GM12878 (cell line): ENCODE measurements around the gene PITX1. TPM values are rescaled to one million over a fixed set of nuclear protein-coding genes. Genes with fewer than 3 reads are reported as not detected.
A peak's percentile ranks its signal among the peaks of the same experiment; 100 is the strongest.

Experiments used
- ATAC-seq: fragments of 200-7000 bp; cut with Tn5 transposase; 3 replicates; pipeline ENCODE4 v1.9.1; 2020; ENCODE audit warnings: mild to moderate bottlenecking, moderate library complexity
- BruUV-seq: library from RNA; stranded (reverse); fragments of 400-500 nt; replicated peaks from 2 replicates; lab custom pipeline; 2021; lab: Mats Ljungman, UMichigan
- CTCF ChIA-PET: fragments of 300-600 bp; sonication (Branson Sonifier 250); formaldehyde crosslinking; extraction: SDS; loops from one replicate; lab custom pipeline; 2021; ENCODE audit warnings: inconsistent platforms; lab: Yijun Ruan, JAX
- POLR2A ChIA-PET: fragments of 350-600 bp; formaldehyde crosslinking; extraction: SDS; loops from one replicate; lab custom pipeline; 2021; ENCODE audit warnings: inconsistent platforms; lab: Charles Lee
- RAD21 ChIA-PET: fragments of 300-600 bp; sonication (Branson Sonifier 250); formaldehyde crosslinking; loops from one replicate; lab custom pipeline; 2023; ENCODE audit warnings: antibody characterized with exemption; ENCODE audit not compliant: unreplicated experiment; lab: Charles Lee
- SMC1A ChIA-PET: fragments of 300-600 bp; sonication (Branson Sonifier 250); formaldehyde crosslinking; loops from one replicate; lab custom pipeline; 2023; ENCODE audit not compliant: unreplicated experiment, uncharacterized antibody; lab: Charles Lee
- DNase-seq: peaks from one replicate; pipeline ENCODE4 v3.0.0-alpha.2; 2011; ENCODE audit warnings: low read depth, low spot score
- FAIRE-seq: peaks from 3 replicates; lab custom pipeline; 2011; peaks lifted over from hg19 to GRCh38; lab: Jason Lieb, UNC
- H2AFZ ChIP-seq: 2 replicates; pipeline ENCODE4 v1.6.0; 2011; ENCODE audit warnings: low read depth, low read length, control low read depth; ENCODE audit not compliant: control insufficient read depth
- H3K27ac ChIP-seq: 2 replicates; pipeline ENCODE4 v1.5.1; 2011; ENCODE audit warnings: control low read depth; ENCODE audit not compliant: control insufficient read depth, insufficient read depth
- H3K27me3 ChIP-seq, 2 experiments: replicated peaks in 1 of 2; 2 replicates each; pipeline versions ENCODE4 v1.6.0 to v1.6.1; 2011; ENCODE audit warnings: low read length in 1 of 2; ENCODE audit not compliant: control insufficient read depth in 2 of 2, insufficient read depth in 2 of 2
- H3K36me3 ChIP-seq, 2 experiments: 2 replicates each; pipeline ENCODE4 v1.5.1; 2011; ENCODE audit warnings: low read length in 1 of 2; ENCODE audit not compliant: control insufficient read depth in 2 of 2, insufficient read depth in 2 of 2
- H3K4me1 ChIP-seq: 2 replicates; pipeline ENCODE4 v1.6.1; 2011; ENCODE audit warnings: mild to moderate bottlenecking, low read length, moderate library complexity, mixed read lengths; ENCODE audit not compliant: control insufficient read depth, insufficient read depth
- H3K4me2 ChIP-seq: 2 replicates; pipeline ENCODE4 v1.6.0; 2011; ENCODE audit warnings: control low read depth; ENCODE audit not compliant: control insufficient read depth, insufficient read depth
- H3K4me3 ChIP-seq: fragments of 200-600 bp; sonication (generic); 2 replicates; pipeline ENCODE4 v1.5.1; 2016
- H3K79me2 ChIP-seq: 2 replicates; pipeline ENCODE4 v1.6.0; 2011; ENCODE audit warnings: low read length; ENCODE audit not compliant: control insufficient read depth, insufficient read depth
- H3K9ac ChIP-seq: 2 replicates; pipeline ENCODE4 v1.8.0; 2011; ENCODE audit warnings: low read length, control low read depth, mixed read lengths; ENCODE audit not compliant: control insufficient read depth, insufficient read depth
- H3K9me3 ChIP-seq: replicated peaks from 3 replicates; pipeline ENCODE4 v1.5.1; 2011; ENCODE audit warnings: mild to moderate bottlenecking, low read length; ENCODE audit not compliant: control insufficient read depth, insufficient read depth
- H4K20me1 ChIP-seq: 2 replicates; pipeline ENCODE4 v1.6.0; 2011; ENCODE audit not compliant: control insufficient read depth, insufficient read depth
- CHD4 ChIP-seq: fragments of 200-600 bp; sonication (generic); IDR thresholded peaks from 2 replicates; pipeline ENCODE4 v1.6.1; 2016; ENCODE audit warnings: mild to moderate bottlenecking
- HDAC6 ChIP-seq: fragments of 200-600 bp; sonication (generic); IDR thresholded peaks from one replicate; pipeline ENCODE4 v1.8.0; 2017; ENCODE audit warnings: antibody characterized with exemption; ENCODE audit not compliant: unreplicated experiment
- PML ChIP-seq: IDR thresholded peaks from 2 replicates; pipeline ENCODE4 v1.6.1; 2012; ENCODE audit warnings: low read length, inconsistent platforms
- RAD51 ChIP-seq: fragments of 450-650 bp; IDR thresholded peaks from 2 replicates; pipeline ENCODE4 v1.6.1; 2016; ENCODE audit warnings: moderate library complexity, mild to moderate bottlenecking, inconsistent platforms
- RB1 ChIP-seq: fragments of 450-650 bp; formaldehyde crosslinking; IDR thresholded peaks from 2 replicates; pipeline ENCODE4 v1.6.1; 2017; ENCODE audit warnings: mild to moderate bottlenecking, borderline replicate concordance
- SUZ12 ChIP-seq: fragments of 200-600 bp; sonication (generic); IDR thresholded peaks from one replicate; pipeline ENCODE4 v1.6.1; 2018; ENCODE audit warnings: antibody characterized with exemption, mild to moderate bottlenecking; ENCODE audit not compliant: unreplicated experiment
- ZNF217 ChIP-seq: fragments of 450-650 bp; IDR thresholded peaks from 2 replicates; pipeline ENCODE4 v1.6.1; 2017; ENCODE audit warnings: antibody characterized with exemption, mild to moderate bottlenecking
- WGBS: methylation state at CpG from one replicate; pipeline ENCODE4 v1.1.6; 2016; ENCODE audit warnings: low lambda C conversion rate; ENCODE audit not compliant: insufficient replicate concordance, insufficient coverage; ENCODE audit errors: missing lambda C conversion rate; 5-methylcytosine and 5-hydroxymethylcytosine counted together
- in situ Hi-C: fragments of 300-500 bp; cut with MboI; formaldehyde crosslinking; loops from 9 replicates; pipeline ENCODE4 v1.14.3; 2018; ENCODE audit warnings: mixed read lengths
- intact Hi-C: fragments of 100-400 bp; cut with micrococcal nuclease; formaldehyde crosslinking; loops from one replicate; pipeline ENCODE4 v1.14.2; 2022; ENCODE audit not compliant: unreplicated experiment
- polyA plus RNA-seq, 11 experiments: library from polyadenylated mRNA; depleted of rRNA in 4 of 11; unstranded in 6 of 11; stranded (reverse) in 5 of 11; fragments of >200 nt; fragmentation: Nextera tagmentation in 4 of 11; fragmentation: Illumina TruSeq in 1 of 11; extraction: Ambion mirVana in 4 of 11; extraction: Trizol in 1 of 11; gene quantifications; 1 replicate in 1 of 11; 2 replicates in 10 of 11; pipeline versions ENCODE4 v1.2.1 to v1.2.3, GENCODE V29; 2011 to 2016; ENCODE audit warnings: inconsistent platforms in 2 of 11, missing spikeins in 2 of 11, low read depth in 1 of 11
- total RNA-seq, 4 experiments: library from RNA; depleted of rRNA in 3 of 4; stranded (reverse); fragments of >200 nt in 3 of 4; fragmentation: Illumina TruSeq in 1 of 4; extraction: Trizol in 1 of 4; gene quantifications; 2 replicates each; pipeline versions ENCODE4 v1.2.1 to v1.2.3, GENCODE V29; 2013 to 2021

PITX1 gene
- total and polyA plus RNA-seq, 10 of the 15 experiments (the other 5 are each of a cell fraction or from before 2014, with no cell fraction given): 0.16 to 1.1 (median 0.68) TPM; not detected in 5

DNA sequence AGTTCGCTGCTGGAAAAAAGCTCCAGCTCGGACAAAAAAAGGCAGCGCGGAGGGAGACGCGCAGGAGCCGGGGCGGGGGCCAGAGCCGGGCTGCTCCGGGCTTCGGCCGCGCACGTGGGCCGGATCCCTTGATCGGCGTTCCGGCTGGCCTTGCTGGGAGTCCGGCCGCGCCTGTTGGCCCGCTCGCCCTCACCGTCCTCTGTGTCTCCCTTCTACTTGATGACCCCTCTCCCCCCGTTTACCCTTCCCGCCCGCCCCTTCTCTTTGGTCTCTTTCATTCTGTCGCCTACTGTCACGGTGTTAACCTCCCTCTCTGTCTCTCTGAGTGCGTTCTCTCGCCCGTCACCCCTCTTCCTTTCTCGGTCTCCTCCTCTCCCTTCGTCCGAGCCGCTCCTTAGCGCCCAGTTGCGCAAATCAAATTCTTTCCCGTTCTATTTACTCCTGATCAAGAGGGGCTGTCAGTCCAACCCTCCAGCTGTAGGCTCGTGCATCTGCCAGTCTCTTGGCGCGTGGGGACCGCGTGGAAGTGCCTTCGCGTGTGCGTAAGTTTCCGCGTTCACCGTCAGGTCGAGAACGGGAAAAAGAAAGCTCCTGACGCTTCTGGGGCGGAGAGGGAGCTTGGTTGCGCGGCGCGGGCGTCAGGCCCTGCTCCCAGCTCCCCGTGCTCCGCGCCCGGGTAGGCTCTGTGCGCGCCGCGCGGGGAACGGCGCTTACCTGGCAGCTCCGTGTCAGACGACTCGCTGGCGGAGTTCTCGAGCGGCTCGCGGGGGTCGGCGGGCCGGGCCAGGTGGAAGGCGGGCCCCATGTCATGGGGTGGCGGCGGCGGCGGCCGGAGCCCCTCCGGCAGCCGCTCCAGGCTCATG, 798 bp downstream of the PITX1 start:
- ATAC-seq (peak; percentile 21; the same call in 1 of the 3 replicates), FAIRE-seq (no peak), DNase-seq (no peak)
- TF ChIP-seq SUZ12 (peak; percentile 88), RAD51 (no peak), HDAC6 (peak; percentile 58), PML (no peak)
- H3K9me3 ChIP-seq: peaks cover 6% of the 10 kb centered on the region; the same call in 2 of the 3 replicates
- peaks cover 35 to 43% of the 10 kb centered on the region in 2 experiments for H3K27me3 ChIP-seq
- 2% methylated on average over 69 of the region's 89 CpGs for WGBS
- H3K4me1 ChIP-seq: no peaks in the 10 kb centered on the region
- H4K20me1 ChIP-seq: no peaks in the 10 kb centered on the region; the same call in 1 of the 2 replicates
- RAD21 ChIA-PET: no interaction called here
- H3K9ac ChIP-seq: no peak overlapping the region
- in situ Hi-C loops: no loop called here
- POLR2A ChIA-PET: no interaction called here
- peak overlapping the region; percentile 85 for H3K4me2 ChIP-seq
- SMC1A ChIA-PET: no interaction called here
- H2AFZ ChIP-seq: no peak overlapping the region
- no peaks in the 10 kb centered on the region for H3K36me3 ChIP-seq
- CTCF ChIA-PET: no interaction called here
- no TSS peak for BruUV-seq
- peak overlapping the region; percentile 58 for H3K4me3 ChIP-seq
- H3K79me2 ChIP-seq: no peaks in the 10 kb centered on the region
- intact Hi-C loops: no loop called here
- H3K27ac ChIP-seq: no peak overlapping the region

DNA sequence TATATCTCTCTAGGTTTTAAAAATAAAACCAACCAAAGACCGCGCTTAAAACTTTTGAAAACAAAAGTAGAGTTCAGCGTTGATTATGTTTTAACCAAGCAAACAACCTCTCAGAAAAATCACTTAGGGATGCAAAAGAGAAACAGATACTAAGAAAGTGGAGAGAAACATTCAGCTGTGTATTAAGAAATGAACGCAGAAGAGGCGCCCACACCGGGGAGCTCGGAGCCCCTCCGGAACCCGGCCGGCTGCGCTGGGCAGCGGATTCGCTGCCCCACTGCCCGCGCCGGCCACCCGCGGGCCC, 1.4 kb downstream of the PITX1 start:
- WGBS: 7% methylated on average over 18 of the region's 18 CpGs
- no peak for TF ChIP-seq ZNF217
- no peak for TF ChIP-seq RB1
- TF ChIP-seq CHD4: no peak
- SMC1A ChIA-PET: no interaction called here
- RAD21 ChIA-PET: no interaction called here
- in situ Hi-C loops (no loop called here), intact Hi-C loops (no loop called here)
- Histone ChIP-seq H2AFZ (no peak overlapping the region), H3K27ac (no peak overlapping the region), H4K20me1 (no peaks in the 10 kb centered on the region), H3K4me3 (no peak overlapping the region; the same call in 1 of the 2 replicates), H3K79me2 (no peaks in the 10 kb centered on the region), H3K4me2 (no peak overlapping the region), H3K4me1 (no peaks in the 10 kb centered on the region), H3K27me3 (peaks cover 33 to 38% of the 10 kb centered on the region in 2 experiments), H3K36me3 (no peaks in the 10 kb centered on the region), H3K9ac (no peak overlapping the region), H3K9me3 (peaks cover 6% of the 10 kb centered on the region; the same call in 2 of the 3 replicates)
- POLR2A ChIA-PET: no interaction called here
- no peak for DNase-seq
- BruUV-seq: no TSS peak
- no peak for ATAC-seq
- CTCF ChIA-PET: no interaction called here
- no peak for FAIRE-seq
